GM19395 (cell line): Measurements from ENCODE around the gene OR56A3.
A peak's percentile ranks its signal among the peaks of the same experiment; 100 is the strongest.
"Not testable (repeated sequence)": the region's sequence is repeated elsewhere in the genome, so short reads cannot be mapped to it uniquely, and the experiment has no call there.

Experiments
- ATAC-seq: cut with Tn5 transposase; IDR thresholded peaks from one replicate; pipeline ENCODE4 v1.9.1; 2021; ENCODE audit warnings: mild to moderate bottlenecking, moderate library complexity; ENCODE audit not compliant: unreplicated experiment

The OR56A3 gene, protein sequence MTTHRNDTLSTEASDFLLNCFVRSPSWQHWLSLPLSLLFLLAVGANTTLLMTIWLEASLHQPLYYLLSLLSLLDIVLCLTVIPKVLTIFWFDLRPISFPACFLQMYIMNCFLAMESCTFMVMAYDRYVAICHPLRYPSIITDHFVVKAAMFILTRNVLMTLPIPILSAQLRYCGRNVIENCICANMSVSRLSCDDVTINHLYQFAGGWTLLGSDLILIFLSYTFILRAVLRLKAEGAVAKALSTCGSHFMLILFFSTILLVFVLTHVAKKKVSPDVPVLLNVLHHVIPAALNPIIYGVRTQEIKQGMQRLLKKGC

GRCh38 chr11:5941951-5942350, at the start of gene OR56A3:
OR56A3 (plus strand) TSS chr11:5942251; CDS start chr11:5947347, 5,096 bp downstream.
- ATAC-seq = no peak

- no peak for ATAC-seq
Measured at GRCh38 chr11:5892908-5893307, 49.1 kb upstream of the OR56A3 start, which contains the start of gene OR52E5. OR52E5 (plus strand) TSS chr11:5893208; CDS start chr11:5900777, 7,569 bp downstream.

DNA sequence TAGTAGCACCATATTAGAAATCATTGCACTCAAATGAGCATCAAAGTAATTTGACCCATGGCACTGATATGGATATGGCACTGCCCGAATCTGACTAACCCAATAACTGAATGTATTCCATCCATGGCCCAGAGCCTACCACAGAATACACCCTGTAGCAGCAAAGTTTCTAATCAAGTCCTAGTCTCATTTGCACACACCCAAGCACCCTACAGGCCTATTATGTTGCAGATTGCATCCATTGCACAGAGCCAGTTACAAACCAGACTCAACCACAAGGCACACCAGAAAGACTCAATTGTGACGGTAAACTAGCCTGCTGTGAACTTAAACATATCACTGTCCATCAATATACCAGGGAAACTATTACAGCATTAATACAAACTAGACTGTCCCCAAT, 42.5 kb upstream of the OR56A3 start:
- ATAC-seq = no peak

DNA sequence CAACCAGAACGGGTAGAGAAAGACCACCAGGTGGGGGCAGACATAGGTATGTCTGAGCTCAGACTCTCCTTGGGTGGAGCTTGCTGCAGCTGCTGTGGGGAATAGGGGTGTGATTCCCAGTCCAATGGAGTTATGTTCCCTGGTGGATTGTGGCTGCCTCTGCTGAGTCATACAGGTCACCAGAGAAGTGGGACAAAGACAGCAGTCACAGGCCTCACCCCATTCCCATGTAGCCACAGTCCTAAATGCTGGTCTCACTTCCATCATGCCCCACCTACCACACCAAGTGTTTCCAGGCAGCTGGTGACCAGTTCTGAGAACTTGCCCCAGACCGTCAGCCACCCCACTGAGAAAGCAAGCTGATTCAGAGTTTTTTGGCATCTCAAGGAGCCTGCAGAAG, 31.5 kb upstream of the OR56A3 start:
- no peak for ATAC-seq

GRCh38 chr11:5922749-5923426, 19.2 kb upstream of the OR56A3 start:
- ATAC-seq = peak; percentile 79

GRCh38 chr11:5923427-5923776, 18.6 kb upstream of the OR56A3 start:
- peak; percentile 54 for ATAC-seq

DNA sequence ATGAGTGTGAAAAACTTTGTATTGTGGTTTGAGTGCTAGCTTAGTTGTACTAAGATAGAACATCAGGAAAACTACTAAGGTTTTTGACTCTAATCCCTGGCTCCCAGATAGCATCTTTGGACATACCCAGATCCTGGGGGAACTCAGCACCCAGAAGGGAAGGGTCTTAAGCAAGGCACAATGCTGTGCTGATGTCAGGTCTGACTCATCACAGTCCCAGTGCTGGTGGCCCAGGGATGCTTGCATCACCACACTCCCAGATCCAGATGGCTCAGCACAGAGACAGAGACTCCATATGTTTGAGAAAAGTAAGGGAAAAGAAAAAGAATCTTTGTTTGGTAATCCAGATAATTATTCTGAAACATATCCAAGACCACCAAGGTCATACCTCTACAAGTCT, 18.3 kb upstream of the OR56A3 start:
- ATAC-seq = peak; percentile 29

DNA sequence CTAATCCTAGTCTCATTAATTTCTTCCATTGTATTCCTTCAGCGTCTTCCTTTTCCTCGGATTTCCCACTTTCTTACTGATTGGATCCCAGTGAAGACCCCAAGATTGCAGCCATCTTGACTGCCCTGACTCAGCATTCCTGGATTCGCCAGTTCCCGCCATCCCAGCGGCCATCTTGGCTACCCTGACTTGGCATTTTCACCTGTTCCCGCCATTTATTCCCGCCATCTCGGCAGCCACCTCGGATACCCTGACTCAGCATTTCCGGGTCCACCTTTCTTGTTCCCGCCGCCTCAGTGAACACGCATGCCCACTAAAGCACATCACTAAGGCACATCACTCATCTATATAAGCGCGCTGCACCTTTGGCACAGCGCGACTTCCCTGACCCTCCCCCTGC, 13.8 kb upstream of the OR56A3 start:
- ATAC-seq = no peak

DNA sequence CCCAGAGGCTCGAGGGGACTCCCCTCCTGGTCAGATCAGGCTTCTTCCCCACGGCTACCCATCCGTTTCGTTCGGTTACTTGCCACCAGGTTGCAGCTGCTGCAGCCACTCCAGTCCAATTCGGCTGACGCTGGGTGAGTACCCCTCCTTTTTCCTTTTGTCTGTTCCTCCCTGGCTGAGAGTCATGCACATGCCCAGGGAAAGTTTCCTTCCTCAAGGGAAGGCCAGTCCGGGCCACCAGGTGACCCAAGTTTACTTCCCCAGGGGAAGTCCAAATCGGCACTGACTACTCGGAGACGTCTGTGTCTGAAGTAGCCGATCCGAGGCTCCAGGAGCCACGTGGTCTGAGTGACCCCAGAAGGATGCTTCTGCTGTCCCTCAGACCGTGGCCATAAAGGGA, 13.2 kb upstream of the OR56A3 start:
- no peak for ATAC-seq

DNA sequence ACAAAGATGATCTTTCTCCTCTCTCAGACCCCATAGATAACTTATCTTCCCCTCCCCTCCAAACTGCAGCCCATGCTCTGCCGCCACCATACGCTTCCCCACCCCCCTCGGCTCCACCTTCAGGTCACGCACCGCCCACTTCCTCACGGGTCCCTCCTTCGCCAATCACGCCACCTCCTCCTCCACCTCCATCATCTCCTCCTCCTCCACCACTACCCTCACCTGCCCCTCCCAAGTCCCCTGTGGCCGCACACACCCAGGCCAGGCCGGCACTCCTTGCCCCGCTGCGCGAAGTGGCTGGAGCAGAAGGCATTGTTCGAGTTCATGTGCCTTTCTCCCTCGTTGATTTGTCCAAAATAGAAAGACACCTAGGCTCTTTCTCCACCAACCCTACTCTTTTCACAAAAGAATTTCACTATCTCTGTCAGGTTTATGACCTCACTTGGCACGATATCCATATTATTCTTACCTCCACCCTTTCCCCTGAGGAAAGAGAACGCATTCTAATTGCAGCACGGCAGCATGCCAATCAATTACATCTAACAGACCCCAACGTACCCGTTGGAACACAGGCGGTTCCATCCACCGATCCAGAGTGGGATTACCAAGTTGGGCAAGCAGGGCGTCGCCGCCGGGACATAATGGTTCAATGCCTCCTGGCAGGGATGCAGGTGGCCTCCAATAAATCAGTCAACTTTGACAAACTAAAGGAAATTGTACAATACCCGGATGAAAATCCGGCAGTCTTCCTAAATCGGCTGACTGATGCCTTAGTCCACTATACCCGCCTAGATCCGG, 12.3 kb upstream of the OR56A3 start:
- ATAC-seq = no peak

DNA sequence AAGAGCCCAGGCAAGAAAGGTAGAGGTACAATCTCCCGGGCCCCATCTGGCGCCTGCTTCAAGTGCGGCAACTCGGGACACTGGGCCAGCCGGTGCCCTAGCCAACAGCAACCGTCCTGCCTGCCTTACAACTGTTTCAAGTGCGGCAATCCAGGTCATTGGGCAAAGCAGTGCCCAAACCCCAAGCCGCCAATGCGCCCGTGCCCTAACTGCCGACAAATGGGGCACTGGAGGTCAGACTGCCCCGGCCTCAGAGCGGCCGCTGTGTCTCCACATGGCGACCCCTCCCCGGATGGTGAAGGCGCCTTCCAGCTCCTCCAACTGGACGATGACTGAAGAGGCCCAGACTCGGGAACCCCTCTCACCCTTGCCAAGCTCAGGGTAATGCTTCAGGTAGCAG, 11.4 kb upstream of the OR56A3 start:
- ATAC-seq = no peak

GRCh38 chr11:5931061-5931460, 11.0 kb upstream of the OR56A3 start:
- ATAC-seq = no peak

- ATAC-seq = no peak
Measured at GRCh38 chr11:5932671-5933070, 9.4 kb upstream of the OR56A3 start.

GRCh38 chr11:5933116-5933515, 8.9 kb upstream of the OR56A3 start:
- ATAC-seq = no peak

GRCh38 chr11:5937868-5938602, 4.0 kb upstream of the OR56A3 start:
- ATAC-seq = no peak

- ATAC-seq = no peak
Measured at GRCh38 chr11:5938603-5938965, 3.5 kb upstream of the OR56A3 start.

DNA sequence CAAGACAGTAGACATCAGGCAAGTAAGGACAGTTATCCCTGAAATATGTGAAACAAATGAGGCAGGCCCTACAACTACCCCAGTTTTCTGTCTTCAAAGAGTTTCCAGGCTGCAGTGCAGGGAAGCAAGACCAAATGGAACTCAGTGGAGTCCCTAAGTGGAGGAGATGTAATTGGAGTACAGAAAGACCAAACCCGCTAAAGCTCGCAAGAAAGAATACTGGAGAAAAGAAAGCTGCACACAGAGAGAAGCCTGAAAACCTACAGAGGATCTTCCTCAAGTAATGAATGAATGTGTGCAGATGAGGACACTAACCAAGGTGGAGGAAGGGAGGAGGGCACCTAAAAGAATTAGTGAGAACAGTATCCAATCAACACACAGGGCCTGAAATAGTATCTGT, 1.3 kb upstream of the OR56A3 start:
- ATAC-seq = no peak

DNA sequence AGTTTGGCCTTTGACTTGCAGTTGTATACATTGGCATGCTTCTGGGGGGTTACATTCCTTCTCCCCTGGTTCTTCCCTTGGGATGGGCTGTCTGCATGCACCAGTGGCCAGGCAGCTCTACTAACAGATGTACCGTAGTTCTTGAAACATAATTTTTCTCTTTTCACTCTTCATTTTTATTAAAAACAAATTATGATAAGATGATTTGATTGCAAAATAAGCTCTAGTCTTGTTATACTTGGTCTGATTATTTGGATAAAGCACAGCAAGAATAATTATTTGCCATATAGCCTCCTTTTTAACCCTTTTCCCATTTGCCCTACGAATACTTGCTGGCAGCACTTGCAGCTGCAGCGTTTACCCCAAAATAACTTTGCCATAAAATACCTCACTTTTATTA, 13.5 kb downstream of the OR56A3 start:
- no peak for ATAC-seq

- ATAC-seq = not testable (repeated sequence)
Measured at GRCh38 chr11:5960704-5961320, 18.8 kb downstream of the OR56A3 start.

GRCh38 chr11:5966958-5967357, 24.9 kb downstream of the OR56A3 start:
- no peak for ATAC-seq

DNA sequence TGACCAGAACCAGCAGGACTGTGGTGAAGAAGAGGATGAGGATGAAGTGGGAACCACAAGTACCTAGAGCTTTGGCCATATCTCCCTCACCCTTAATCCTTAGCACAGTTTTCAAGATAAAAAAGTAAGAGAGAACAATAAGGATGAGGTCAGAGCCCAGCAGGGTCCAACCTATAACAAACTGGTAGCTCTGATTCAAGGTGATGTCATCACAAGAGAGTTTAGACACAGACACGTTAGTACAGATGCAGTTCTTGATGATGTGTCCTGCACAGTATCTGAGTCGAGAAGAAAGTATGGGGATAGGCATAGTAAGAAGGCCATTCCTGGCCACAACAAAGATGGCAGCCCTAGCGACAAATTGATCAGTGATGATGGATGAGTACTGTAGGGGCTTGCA, 25.7 kb downstream of the OR56A3 start:
- no peak for ATAC-seq
